ENCODE results near the gene SBK1.

DNA sequence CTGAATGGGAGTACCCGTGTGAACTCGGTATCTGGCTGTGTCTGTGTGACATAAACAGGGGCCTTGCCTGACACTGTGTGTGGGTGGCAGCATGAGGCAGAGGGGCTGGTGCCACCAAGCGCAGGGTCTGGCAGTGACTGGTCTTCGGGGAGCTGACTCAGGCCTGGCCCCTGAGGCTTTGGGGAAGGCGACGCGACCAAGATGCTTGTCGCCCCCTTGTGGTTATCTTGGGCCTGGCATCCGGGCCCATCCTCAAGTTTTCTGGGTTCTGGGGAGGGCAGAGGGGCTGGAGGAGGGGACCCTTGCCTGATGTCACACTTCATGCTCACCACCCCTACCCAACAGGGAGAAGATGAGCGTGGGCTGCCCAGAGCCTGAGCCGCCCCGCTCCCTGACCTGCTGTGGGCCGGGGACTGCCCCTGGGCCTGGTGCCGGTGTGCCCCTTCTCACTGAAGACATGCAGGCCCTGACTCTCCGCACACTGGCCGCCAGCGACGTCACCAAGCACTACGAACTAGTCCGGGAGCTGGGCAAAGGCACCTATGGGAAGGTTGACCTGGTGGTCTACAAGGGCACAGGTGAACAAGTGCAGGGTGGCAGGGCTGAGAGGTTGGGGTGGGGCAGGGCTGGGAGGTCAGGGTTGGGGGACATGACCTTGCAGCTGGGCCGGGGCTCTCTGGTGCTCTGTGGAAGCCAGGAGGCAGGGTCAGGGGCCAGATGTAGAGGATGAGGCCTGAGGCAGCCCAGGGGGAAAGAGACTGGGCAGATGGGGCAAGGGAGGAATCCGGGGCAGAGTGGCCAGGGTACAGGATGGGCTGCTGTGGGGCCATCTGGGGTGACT is 24.9 kb downstream of the SBK1 start:
- TF ChIP-seq SP1 (IDR thresholded peaks at IDR 0.05) (no peak), BHLHE40 (IDR thresholded peaks at IDR 0.05; ENCODE audit: borderline replicate concordance) (no peak), ELF4 (IDR thresholded peaks at IDR 0.05) (no peak), LEF1 (IDR thresholded peaks at IDR 0.05; ENCODE audit: borderline replicate concordance) (no peak)

Data from HEK293T (cell line).